Natural killer cell (primary cell): Measurements from ENCODE around the gene YWHAG. TPM values are rescaled to one million over a fixed set of nuclear protein-coding genes. Genes with fewer than 3 reads are reported as not detected.
"Not testable (repeated sequence)": the region's sequence is repeated elsewhere in the genome, so short reads cannot be mapped to it uniquely, and the experiment has no call there.

Experiments used
- ATAC-seq, 3 donors: fragments of 150-1000 bp in 2 of 3; fragments of 200-7000 bp in 1 of 3; cut with Tn5 transposase; 1 replicate in 1 of 3; 2 replicates in 2 of 3; pipeline ENCODE4 v1.10.0; 2021; ENCODE audit warnings: mild to moderate bottlenecking in 2 of 3, moderate library complexity in 2 of 3
- DNase-seq, 2 donors: peaks; one replicate each; pipeline versions ENCODE4 v3.0.0 to v3.0.0-alpha.2; 2013 to 2021; ENCODE audit warnings: mixed read lengths in 1 of 2
- H3K27ac ChIP-seq: one replicate; pipeline ENCODE4 v1.5.1; 2013; ENCODE audit warnings: mild to moderate bottlenecking, low read length
- H3K27me3 ChIP-seq: one replicate; pipeline ENCODE4 v1.6.1; 2013; ENCODE audit warnings: low read length; ENCODE audit not compliant: control insufficient read depth, insufficient read depth
- H3K36me3 ChIP-seq: one replicate; pipeline ENCODE4 v1.6.1; 2013; ENCODE audit warnings: low read length; ENCODE audit not compliant: control insufficient read depth, insufficient read depth
- H3K4me1 ChIP-seq: one replicate; pipeline ENCODE4 v1.6.1; 2013; ENCODE audit warnings: low read length; ENCODE audit not compliant: control insufficient read depth, insufficient read depth
- H3K4me3 ChIP-seq: one replicate; pipeline ENCODE4 v1.5.1; 2013; ENCODE audit warnings: low read length
- H3K9me3 ChIP-seq: one replicate; pipeline ENCODE4 v1.6.1; 2013; ENCODE audit warnings: low read length; ENCODE audit not compliant: control insufficient read depth, insufficient read depth
- H3K27ac Mint-ChIP-seq, 2 donors: one replicate each; pipeline ENCODE4 v1.8.0; 2022; ENCODE audit warnings: mild to moderate bottlenecking in 2 of 2, mixed read lengths in 2 of 2, moderate library complexity in 1 of 2
- H3K27me3 Mint-ChIP-seq, 2 donors: one replicate each; pipeline ENCODE4 v1.8.0; 2022; ENCODE audit warnings: low read depth in 2 of 2, mixed read lengths in 2 of 2
- H3K36me3 Mint-ChIP-seq: one replicate; pipeline ENCODE4 v1.8.0; 2022; ENCODE audit warnings: mixed read lengths
- H3K4me1 Mint-ChIP-seq, 2 donors: one replicate each; pipeline ENCODE4 v1.8.0; 2022; ENCODE audit warnings: mixed read lengths in 2 of 2
- H3K4me3 Mint-ChIP-seq: one replicate; pipeline ENCODE4 v1.8.0; 2022; ENCODE audit warnings: mild to moderate bottlenecking, moderate library complexity, mixed read lengths
- H3K9me3 Mint-ChIP-seq, 2 donors: one replicate each; pipeline ENCODE4 v1.8.0; 2022; ENCODE audit warnings: mixed read lengths in 2 of 2
- CTCF ChIP-seq: fragments of 200-600 bp; IDR thresholded peaks from one replicate; pipeline ENCODE4 v1.8.0; 2022; ENCODE audit warnings: antibody characterized with exemption
- WGBS: methylation state at CpG from one replicate; pipeline ENCODE4 v1.1.7; 2013; ENCODE audit warnings: missing lambda C conversion rate; ENCODE audit not compliant: insufficient coverage; 5-methylcytosine and 5-hydroxymethylcytosine counted together
- intact Hi-C: fragments of 100-400 bp; cut with micrococcal nuclease; formaldehyde crosslinking; loops from one replicate; pipeline ENCODE4 v1.14.2; 2022
- total RNA-seq, 4 donors: library from RNA; stranded (reverse); fragments of 120-200 nt in 1 of 4; gene quantifications; one replicate each; pipeline versions ENCODE4 v1.2.3 to v1.2.4, GENCODE V29; 2013 to 2022

The YWHAG gene
- total RNA-seq, 3 donors from 2014 or later (not counting 1 experiment from before 2014, with no cell fraction given), result 21.4 to 28.9 (median 27.4) TPM

GRCh38 chr7:76291351-76292212, 67.2 kb downstream of the YWHAG start:
- Mint-ChIP-seq H3K27me3 (peaks cover 0 to 5% of the 10 kb centered on the region in 2 donors), H3K9me3 (no peaks in the 10 kb centered on the region), H3K4me1 (peaks cover 5 to 7% of the 10 kb centered on the region in 2 donors), H3K36me3 (no peaks in the 10 kb centered on the region), H3K27ac (peak overlapping the region in 1 of 2 donors; percentile 73), H3K4me3 (no peak overlapping the region)
- no peak overlapping the region for H3K27ac ChIP-seq
- H3K36me3 ChIP-seq, result no peaks in the 10 kb centered on the region
- intact Hi-C loops, result loop anchor here (1.0 kb wide), 3 partner anchors 23 to 68 kb away; no protein-coding TSS in a partner anchor
- no peak overlapping the region for H3K4me3 ChIP-seq
- H3K4me1 ChIP-seq, result peaks cover 9% of the 10 kb centered on the region
- no peaks in the 10 kb centered on the region for H3K9me3 ChIP-seq
- WGBS, result 19% methylated on average over 29 of the region's 30 CpGs
- ATAC-seq, result peak; percentile 86 to 97 (median 91)
- peak; percentile 78 to 91 for DNase-seq
- peak; percentile 96 for TF ChIP-seq CTCF
- no peaks in the 10 kb centered on the region for H3K27me3 ChIP-seq

GRCh38 chr7:76290847-76291350, 67.9 kb downstream of the YWHAG start:
- not testable (repeated sequence) for ATAC-seq, DNase-seq, H3K4me3 Mint-ChIP-seq, H3K4me3 ChIP-seq, H3K27me3 ChIP-seq, H3K27ac ChIP-seq, H3K36me3 Mint-ChIP-seq, H3K9me3 Mint-ChIP-seq, H3K4me1 Mint-ChIP-seq, H3K27me3 Mint-ChIP-seq, H3K36me3 ChIP-seq, H3K9me3 ChIP-seq, H3K4me1 ChIP-seq
- peak overlapping the region in 1 of 2 donors; percentile 73 for H3K27ac Mint-ChIP-seq
- intact Hi-C loops, result loop anchor here (1.0 kb wide), 3 partner anchors 23 to 68 kb away; no protein-coding TSS in a partner anchor
- WGBS, result 88% methylated on average over 6 of the region's 6 CpGs

GRCh38 chr7:76286842-76287403, 71.9 kb downstream of the YWHAG start:
- DNase-seq (no peak), ATAC-seq (no peak)
- Histone ChIP-seq H3K4me1 (peaks cover 15% of the 10 kb centered on the region), H3K27me3 (peaks cover 20% of the 10 kb centered on the region), H3K9me3 (no peaks in the 10 kb centered on the region), H3K27ac (no peak overlapping the region), H3K36me3 (no peaks in the 10 kb centered on the region), H3K4me3 (no peak overlapping the region)
- Mint-ChIP-seq H3K27me3 (peaks cover 16 to 25% of the 10 kb centered on the region in 2 donors), H3K4me1 (peaks cover 5 to 13% of the 10 kb centered on the region in 2 donors), H3K9me3 (no peaks in the 10 kb centered on the region), H3K36me3 (no peaks in the 10 kb centered on the region), H3K27ac (no peak overlapping the region), H3K4me3 (no peak overlapping the region)
- no peak for TF ChIP-seq CTCF
- 88% methylated on average over 13 of the region's 16 CpGs for WGBS
- intact Hi-C loops, result no loop called here
